Activated CD8-positive, alpha-beta memory T cell treated with anti-CD3 and anti-CD28 coated beads, Interleukin-2, amount 50 U/mL, for 24 hours (primary cell): ENCODE results near the gene SCN1A.
"Not testable (repeated sequence)": the region's sequence is repeated elsewhere in the genome, so short reads cannot be mapped to it uniquely, and the experiment has no call there.

Experiments used
- DNase-seq: peaks from one replicate; pipeline ENCODE4 v3.0.0-alpha.2; 2020; ENCODE audit errors: extremely low read depth

Gene SCN1A

DNA sequence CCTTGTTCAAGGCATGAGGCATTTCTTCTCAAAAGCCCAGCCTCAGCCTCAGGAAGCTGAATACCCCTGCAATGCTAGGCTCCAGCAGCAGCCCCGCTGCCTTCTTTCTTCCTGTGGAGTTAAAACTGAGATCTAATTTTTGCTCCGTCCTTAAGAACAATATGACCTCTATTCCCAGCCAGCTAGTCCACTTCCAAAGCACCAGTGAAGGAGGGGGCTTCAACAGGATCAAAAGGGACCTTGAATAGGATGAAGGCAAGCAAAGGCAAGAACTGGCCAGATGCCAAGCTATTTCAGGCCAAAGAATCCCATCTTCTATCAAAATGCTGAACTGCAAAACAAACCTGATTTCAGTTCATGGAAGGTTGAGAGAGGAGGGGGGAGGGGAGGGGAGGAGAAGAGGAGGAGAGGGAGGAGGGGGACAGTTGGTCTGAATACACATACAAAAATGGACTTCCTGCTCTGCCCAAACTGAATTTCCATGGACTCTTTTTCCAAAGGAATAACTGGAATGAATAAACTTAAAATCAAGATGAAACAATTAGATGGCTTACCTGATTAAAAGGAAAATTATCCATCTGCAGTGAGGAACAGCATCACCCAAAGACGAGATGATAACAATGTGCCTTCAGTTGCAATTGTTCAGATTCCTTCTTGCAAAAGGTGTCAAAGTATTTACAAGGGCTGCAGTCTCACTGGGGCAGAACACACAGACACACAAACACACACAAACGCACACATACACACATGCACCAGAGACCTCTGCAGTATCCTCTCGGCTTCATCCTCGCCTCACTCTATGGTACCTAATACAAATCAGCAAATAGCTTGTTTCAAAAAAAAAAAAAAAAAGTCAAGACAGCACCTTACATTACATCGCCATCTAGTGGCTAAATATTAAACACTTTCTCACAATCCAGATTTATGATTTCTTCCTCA, at the start of gene SCN1A:
TSS of gene SCN1A (minus strand) at position 804 of the 939 bp plus-strand sequence. CDS start 54,399 bp downstream, outside the sequence.
- DNase-seq: no peak

DNA sequence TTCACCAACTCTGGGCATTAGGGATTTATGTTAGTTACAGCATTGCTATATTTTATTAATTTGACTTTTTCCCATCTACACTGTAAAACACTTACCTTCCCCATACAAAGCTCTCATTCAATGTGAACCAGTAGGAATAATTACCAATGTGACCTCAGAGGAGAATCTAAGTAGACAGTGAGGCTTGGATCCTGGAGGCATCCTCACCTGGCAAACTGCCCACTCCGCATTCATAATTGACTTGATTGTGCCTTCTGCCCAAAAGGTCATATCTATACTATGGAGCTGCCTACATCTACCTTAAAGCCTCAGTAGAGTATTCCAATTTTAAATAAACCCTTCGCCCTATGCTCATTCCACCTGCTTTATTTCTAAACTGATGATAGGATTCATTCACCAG, 45.4 kb upstream of the SCN1A start:
- DNase-seq: no peak

DNA sequence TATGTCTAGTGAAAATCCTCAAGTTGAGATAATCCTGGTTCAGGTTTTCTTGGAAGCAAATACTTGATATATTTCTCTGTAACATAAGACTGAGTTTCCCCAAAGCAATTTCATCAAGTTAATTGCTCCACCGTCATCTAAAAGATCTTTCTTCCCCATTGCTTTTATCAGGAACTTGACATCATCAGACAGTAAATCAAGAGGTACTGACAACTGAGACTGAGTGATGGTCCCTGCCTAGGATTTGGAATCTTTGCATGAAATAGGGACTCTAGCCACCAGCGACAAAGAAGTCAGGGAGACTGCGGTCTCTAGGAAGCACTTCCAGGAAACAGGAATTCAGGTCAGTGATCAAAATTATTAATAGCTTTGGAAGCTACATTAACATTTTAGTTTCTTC, 43.4 kb upstream of the SCN1A start:
- DNase-seq: no peak

DNA sequence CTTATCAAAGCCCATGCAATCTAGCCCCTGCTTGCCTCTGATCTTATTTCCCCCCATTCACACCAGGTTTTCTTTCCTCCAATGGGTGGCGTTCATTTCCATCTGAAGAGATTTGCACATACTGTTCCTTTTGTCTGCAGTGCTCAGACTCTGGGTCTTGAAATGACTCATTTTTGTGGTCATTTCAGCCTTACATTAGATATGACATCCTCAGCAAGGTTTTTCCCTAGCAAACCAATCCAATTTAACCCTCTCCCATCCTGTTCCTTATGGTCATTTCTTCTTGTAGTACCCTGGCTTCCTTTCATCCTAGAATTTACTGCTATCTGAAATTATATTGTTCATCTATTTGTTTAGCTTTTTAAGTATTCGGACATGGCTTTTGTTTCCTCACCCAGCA, 42.5 kb upstream of the SCN1A start:
- no peak for DNase-seq

DNA sequence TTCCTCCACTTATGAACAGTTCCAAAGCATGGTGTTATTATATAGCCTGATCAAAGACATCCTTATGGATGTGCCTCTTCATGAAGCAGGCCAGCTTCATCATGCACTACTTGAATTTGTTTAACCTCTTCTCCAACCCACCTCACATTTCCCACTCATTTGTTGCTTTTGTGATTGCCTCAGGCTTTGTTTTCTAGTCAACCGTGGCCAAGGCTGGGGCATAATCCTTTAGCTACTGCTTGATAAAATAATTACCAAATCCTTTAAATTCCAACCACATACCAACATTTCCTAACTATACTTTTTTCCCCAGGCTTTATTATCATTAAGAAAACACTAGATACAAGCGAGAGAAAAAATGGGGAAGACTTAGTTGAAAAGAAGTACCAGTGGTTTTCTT, 39.6 kb upstream of the SCN1A start:
- DNase-seq: no peak

DNA sequence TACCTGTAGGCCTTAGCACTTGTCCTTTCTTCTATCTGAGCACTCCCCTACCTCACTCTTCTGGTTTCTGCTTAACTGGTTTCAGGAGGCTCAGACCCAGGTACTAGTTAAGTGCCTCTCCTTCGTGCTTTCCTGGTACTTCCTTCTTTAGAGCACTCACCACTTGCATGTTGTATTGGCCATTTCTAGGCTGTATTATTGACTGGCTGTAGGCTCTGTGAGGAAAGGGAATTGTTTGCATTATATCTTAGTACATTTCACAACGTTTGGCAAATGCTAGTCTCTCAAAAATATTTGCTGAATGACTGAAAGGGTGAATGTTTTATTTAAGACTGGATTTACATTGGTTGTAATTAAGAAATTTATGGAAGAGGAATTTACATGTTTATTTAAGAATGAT, 36.0 kb upstream of the SCN1A start:
- DNase-seq: no peak

DNA sequence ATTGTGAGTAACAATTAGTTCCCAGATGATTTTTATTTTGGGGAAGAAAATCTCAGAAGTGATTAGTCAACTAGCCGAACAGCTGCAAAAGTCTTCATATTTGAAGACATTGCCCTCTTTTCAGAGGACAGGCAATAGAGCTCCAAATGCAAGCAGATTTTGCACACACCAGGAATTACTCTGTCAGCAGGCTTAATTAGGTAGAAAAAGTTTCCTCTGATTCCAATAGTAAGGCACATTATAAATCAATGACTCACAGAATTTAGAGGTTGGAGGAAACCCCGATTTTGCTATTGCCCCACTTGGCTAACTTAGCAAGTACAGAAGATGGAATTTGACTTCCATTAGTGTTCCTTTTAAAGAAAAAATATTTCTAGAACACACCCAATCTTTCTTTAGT, 30.7 kb upstream of the SCN1A start:
- DNase-seq: no peak

DNA sequence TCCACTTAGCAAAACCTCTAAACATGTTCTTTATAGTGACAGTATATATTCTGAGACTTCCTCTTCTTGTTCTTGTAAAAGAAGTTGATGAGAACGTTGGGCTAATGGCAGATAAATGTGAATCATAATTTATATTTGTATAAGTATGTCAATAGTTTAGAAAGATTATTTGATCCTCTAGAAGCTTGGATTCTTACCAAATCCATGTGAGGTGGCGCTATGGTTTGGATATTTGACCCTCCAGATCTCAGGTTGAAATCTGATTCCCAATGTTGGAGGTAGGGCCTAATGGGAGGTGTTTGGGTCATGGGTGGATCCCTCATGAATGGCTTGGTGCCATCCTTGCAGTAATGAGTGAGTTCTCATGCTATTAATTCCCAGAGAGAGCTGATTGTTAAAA, 29.8 kb upstream of the SCN1A start:
- DNase-seq: no peak

DNA sequence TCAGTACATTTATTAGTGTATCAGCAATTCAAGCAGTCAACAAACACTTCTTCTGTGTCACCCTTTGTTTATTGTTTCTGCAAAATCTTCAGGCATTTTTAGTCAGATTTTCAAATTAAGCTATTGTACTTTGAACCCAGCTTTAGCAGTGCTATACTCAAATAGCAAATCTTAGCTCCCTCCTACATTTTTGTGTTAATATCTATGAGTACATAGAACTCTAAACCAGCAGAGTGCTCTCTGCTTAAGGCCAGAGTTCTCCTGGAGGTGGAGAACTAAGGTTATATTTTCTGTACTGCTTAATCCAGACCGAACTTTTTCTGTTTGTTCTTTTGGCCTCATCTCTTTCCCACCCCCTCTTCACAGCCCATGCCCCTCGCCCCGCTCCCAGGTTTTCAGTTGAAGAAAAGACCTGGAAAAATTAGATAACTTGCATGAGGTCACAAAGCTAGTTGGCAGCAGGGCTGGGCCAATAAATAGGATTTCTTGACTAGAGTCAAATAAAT, 29.2 kb upstream of the SCN1A start:
- DNase-seq: no peak

DNA sequence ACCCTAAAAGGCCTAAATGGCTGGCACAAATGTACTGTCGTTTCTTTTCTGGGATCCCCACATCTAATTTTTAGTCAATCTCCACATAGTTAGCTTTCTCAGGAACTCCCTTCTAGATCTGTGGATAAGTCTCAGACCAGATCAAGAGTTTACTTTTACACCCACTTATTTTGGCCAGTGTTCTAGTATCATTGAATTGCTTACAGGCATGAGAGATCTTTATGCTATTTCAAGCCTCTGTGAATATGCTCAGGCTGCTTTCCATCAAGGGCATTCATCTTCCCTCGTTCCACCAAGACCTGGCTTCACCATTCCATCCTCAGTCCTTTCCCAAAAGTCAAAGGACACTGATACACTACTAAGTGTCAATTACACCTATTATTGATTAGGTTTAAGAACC, 27.8 kb upstream of the SCN1A start:
- no peak for DNase-seq

DNA sequence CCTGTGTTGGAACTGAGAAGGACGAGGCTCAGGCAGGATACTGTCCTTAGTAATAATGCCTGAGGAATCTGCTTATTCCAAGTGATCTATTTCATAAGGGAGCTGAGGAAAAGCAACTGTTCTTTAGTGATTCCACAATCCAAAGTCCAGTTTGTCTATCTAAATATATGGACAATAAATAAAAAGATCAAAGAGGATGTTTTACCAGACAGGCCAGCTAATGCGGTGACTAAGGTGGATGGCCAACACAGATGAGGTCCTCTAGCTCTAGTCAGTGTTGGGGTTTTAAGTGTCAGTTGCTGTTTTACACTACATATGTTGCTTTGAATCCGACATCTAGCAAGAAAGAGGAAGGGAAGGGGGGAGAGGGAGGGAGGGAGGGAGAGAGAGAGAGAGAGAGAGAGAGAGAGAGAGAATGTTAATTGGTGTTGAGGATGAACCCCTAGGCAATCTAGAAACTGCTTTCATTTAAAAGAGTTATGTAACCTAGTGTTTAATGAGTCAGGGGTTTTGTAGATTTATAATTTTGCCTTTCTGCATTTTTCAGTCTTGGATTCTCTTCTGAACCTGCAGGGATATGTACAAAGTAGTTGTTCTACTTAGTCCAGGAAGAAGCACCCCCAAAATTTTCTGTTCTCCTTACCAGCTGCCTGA, 27.0 kb upstream of the SCN1A start:
- DNase-seq: no peak

DNA sequence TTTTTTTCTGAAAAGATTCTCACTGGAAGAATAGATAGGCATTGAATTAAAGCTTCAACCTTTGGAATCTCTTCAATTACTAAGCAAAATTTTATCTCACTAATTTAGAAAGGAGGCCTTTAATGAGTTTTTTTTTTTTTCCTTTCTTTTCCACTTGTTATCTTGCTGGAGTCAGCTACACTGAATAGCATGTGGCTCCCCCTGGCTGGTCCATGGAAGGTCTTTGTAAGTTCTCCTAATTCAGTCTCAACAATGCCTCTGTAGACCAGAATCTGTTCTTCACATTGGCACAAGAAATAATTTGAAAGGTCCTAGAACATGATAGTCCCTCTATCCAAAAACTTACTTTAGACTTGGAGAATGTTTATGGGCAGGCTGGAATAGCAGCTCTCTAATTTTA, 24.2 kb upstream of the SCN1A start:
- DNase-seq: no peak

DNA sequence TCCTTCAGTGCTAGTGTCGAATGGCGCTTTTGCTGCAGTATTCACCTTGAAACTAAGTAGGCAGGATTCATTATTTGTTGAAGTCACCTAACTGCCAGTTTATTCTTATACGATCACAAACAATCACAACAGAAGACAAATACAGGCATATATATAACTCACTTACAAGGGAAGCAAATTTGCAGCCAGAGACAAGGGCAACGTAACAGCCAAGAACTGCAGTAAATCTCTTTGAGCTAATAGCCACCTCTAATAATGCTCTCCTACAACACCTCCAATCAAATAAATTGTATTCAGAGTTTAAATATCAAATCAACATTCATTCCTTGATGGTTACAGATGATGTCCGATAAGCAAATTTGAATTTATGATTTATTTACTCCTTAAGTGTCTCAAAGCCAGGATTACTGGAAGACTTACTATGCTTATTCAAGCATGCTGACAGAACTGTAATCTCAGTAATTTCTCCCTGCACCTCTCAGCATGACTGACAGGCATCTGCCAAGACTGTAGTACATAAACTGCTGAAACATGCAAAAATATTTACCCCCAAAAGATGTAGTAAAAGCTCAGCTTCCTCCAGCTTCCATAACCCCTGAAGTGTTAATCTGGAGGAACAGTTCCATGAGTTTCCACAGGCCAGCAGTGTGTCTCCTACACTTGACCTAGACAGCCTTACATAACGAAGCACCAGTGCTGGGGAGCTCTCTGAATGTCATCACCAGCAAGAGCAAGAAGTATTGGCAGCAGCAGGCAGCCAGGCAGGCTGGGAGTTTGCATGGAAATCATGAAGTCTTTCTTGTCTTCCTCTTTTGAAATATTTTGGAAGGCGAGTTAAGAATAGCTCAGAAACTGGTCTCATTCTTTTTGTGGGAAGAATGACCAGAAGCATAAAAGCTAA, 20.9 kb upstream of the SCN1A start:
- DNase-seq: no peak

DNA sequence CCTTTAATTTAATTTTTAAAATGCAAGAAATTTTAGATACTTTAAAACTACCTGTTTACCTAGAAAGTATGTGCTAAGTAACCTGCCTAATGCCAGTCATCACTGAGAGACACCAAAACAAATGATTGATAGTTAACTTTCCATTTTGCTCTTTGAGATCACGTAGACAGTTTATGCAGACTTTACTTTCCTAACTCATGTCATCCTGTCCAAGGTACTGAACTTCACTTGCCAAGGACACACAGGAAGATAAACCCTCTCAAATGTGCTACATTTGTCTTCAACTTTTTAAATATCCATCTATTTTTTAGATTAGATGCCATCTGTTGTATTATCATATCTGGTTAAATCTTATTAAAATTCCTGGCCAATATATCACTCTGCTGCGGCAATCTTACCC, 20.1 kb upstream of the SCN1A start:
- no peak for DNase-seq

DNA sequence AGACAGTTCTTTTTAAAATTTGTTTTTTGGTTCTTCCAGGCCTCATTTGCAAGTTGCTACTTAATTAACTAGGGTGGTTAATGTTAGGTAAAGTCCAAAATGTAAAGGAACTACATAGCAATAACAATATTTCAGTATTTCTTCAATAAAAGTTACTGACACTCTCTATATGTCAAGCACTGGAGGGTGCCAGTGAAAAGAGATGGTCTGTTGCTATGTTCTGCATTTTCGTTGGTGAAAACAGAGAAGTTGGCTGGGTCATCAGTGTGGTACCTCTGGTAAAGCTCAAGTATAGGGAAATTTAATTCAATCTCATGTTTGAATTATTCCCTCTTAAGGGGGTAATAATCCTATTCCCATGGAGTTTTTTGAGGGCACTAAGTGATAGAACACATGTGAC, 16.3 kb upstream of the SCN1A start:
- DNase-seq: no peak

DNA sequence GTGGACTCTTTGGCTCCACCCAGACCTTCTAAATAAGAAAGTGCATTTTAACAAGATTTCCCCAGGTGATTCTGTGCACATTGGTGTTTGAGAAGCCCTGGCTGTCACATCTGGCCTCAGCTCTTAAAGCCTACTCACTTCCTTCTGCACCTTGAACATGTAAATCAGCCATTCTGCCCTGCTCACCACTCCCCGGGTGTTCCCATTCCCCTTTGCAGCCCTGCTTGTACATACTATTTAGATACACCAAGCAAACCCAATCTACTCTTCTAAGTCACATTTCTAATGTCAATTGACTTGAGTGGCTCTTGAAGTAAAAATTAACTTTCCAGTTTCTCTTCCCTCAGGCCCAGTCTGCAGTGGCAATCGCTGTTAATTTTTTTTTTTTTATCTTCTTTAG, 13.1 kb upstream of the SCN1A start:
- no peak for DNase-seq

DNA sequence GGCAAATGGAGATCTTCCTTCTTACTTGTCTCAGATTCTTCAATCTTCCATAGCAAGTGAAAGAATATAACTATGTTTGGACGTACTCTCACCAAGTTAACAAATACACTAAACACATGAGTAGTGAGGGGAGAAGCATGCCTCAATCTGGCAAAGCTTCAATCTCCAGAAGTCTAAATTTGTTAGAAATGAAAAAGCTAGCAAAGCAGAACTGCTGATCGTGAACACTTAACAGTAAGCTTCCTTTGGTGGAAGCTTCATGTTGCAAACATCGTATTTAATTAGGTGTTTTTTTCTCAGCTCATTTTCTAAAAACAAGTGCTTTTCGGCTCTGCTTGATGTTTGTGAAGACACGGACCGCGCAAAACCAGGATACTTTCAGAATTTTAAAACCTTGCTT, 12.7 kb upstream of the SCN1A start:
- no peak for DNase-seq

DNA sequence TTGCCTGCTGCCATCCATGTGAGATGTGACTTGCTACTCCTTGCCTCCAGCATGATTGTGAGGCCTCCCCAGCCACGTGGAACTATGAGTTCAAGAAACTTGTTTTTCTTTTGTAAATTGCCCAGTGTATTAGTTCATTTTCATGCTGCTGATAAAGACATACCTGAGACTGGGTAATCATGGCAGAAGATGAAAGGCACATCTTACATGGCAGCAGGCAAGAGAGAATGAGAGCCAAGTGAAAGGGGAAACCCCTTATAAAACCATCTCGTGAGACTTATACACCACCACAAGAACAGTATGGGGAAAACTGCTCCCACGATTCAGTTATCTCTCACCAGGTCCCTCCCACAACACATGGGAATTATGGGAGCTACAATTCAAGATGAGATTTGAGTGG, 11.7 kb upstream of the SCN1A start:
- DNase-seq: not testable (repeated sequence)

DNA sequence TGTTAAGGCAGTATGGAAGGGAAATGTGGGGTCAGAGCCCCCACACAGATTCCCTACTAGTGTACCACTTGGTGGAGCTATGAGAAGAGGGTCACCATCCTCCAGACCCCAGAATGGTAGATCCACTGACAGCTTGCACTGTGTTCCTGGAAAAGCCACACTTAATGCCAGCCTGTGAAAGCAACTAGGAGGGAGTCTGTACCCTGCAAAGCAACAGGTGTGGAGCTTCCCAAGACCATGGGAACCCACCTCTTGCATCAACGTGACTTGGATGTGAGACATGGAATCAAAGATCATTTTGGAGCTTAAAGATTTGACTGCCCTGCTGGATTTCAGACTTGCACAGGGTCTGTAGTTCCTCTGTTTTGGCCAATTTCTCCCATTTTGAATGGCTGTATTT, 10.8 kb upstream of the SCN1A start:
- no peak for DNase-seq

DNA sequence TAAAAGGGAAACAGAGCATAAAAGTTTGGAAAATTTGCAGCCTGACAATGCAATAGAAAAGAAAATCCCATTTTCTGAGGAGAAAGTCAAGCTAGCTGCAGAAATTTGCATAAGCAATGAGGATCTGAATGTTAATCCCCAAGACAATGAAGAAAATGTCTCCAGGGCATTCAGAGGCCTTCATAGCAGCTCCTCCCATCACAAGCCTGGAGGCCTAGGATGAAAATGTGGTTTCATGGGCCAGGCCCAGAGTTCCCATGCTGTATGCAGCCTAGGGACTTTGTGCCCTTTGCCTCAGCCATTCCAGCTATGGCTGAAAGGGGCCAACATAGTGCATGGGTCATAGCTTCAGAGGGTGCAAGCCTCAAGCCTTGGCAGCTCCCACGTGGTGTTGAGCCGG, 10.3 kb upstream of the SCN1A start:
- no peak for DNase-seq

DNA sequence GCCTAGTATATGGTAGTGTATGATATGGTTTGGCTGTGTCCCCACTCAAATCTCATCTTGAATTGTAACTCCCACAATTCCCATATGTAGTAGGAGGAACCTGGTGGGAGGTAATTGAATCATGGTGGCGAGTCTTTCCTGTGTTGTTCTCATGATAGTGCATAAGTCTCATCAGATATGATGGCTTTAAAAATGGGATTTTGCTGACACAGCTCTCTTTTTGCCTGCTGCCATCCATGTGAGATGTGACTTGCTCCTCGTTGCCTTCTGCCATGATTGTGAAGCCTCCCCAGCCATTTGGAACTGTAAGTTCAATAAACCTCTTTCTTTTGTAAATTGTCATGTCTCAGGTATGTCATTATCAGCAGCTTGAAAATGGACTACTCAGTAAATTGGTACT, 9.5 kb upstream of the SCN1A start:
- DNase-seq: no peak

DNA sequence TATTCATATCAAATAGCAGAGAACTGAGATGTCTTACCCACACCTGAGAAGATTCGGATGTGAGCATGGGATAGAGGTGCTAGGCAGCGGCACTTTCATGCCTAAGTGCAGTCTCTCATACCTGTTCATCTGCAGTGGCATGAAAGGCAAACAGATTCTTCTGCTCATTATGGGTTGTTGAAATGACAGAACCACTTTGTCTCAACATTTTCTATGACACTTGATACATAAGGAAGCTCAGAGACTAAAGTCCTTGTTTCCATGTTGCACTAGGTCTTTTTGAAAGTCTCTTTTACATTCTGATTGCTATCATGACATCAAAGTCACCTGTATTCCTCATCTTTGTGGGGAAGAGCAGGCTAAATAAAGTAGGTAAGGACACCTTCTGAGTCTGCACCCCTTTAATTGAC, 8.0 kb upstream of the SCN1A start:
- no peak for DNase-seq
